ENCODE data around the gene OR2M3. TPM values are rescaled to one million over a fixed set of nuclear protein-coding genes. Genes with fewer than 3 reads are reported as not detected.

The OR2M3 gene
- not detected in 5 replicates for total RNA-seq (2022; extraction: Qiagen RNA extraction; ENCODE audit: low read depth)

GRCh38 chr1:248196965-248197364 lies at the start of gene OR2M3:
Gene OR2M3, plus strand, starts transcription at chr1:248197265. Its CDS starts 5,803 bp downstream, at chr1:248203068.

GRCh38 chr1:248174521-248174920 lies 22.5 kb upstream of the OR2M3 start, which contains the start of gene OR2M2:
Gene OR2M2, plus strand, starts transcription at chr1:248174821. Its CDS starts 5,165 bp downstream, at chr1:248179986.

GRCh38 chr1:248231117-248231516 lies 34.1 kb downstream of the OR2M3 start, which contains the start of gene OR2M4:
Gene OR2M4, plus strand, starts transcription at chr1:248231417. Its CDS starts 7,512 bp downstream, at chr1:248238929.

Other genes starting within 250 kb of the OR2M3 start
- gene OR2L8, start 248.4 kb upstream of the OR2M3 start, total RNA-seq (2022; extraction: Qiagen RNA extraction; ENCODE audit: low read depth) = not detected in 5 replicates
- not detected in 5 replicates for gene OR2AK2, start 232.0 kb upstream of the OR2M3 start, total RNA-seq (2022; extraction: Qiagen RNA extraction; ENCODE audit: low read depth)
- not detected in 5 replicates for gene OR2L5, start 183.6 kb upstream of the OR2M3 start, total RNA-seq (2022; extraction: Qiagen RNA extraction; ENCODE audit: low read depth)
- gene OR2L2, start 167.2 kb upstream of the OR2M3 start, total RNA-seq (2022; extraction: Qiagen RNA extraction; ENCODE audit: low read depth) = not detected in 5 replicates
- not detected in 5 replicates for gene OR2L3, start 150.4 kb upstream of the OR2M3 start, total RNA-seq (2022; extraction: Qiagen RNA extraction; ENCODE audit: low read depth)
- not detected in 5 replicates for gene OR2L13, start 102.1 kb upstream of the OR2M3 start, total RNA-seq (2022; extraction: Qiagen RNA extraction; ENCODE audit: low read depth)
- not detected in 5 replicates for gene OR2M5, start 52.1 kb upstream of the OR2M3 start, total RNA-seq (2022; extraction: Qiagen RNA extraction; ENCODE audit: low read depth)
- not detected in 5 replicates for gene OR2M2, start 22.4 kb upstream of the OR2M3 start, total RNA-seq (2022; extraction: Qiagen RNA extraction; ENCODE audit: low read depth)
- not detected in 5 replicates for gene OR2M4, start 34.2 kb downstream of the OR2M3 start, total RNA-seq (2022; extraction: Qiagen RNA extraction; ENCODE audit: low read depth)
- not detected in 5 replicates for gene OR2T33, start 80.7 kb downstream of the OR2M3 start, total RNA-seq (2022; extraction: Qiagen RNA extraction; ENCODE audit: low read depth)
- not detected in 5 replicates for gene OR2T12, start 106.2 kb downstream of the OR2M3 start, total RNA-seq (2022; extraction: Qiagen RNA extraction; ENCODE audit: low read depth)
- not detected in 5 replicates for gene OR2M7, start 127.3 kb downstream of the OR2M3 start, total RNA-seq (2022; extraction: Qiagen RNA extraction; ENCODE audit: low read depth)
- gene OR14C36, start 151.5 kb downstream of the OR2M3 start, total RNA-seq (2022; extraction: Qiagen RNA extraction; ENCODE audit: low read depth) = not detected in 5 replicates
- not detected in 5 replicates for gene OR2T4, start 164.4 kb downstream of the OR2M3 start, total RNA-seq (2022; extraction: Qiagen RNA extraction; ENCODE audit: low read depth)
- not detected in 5 replicates for gene OR2T6, start 178.5 kb downstream of the OR2M3 start, total RNA-seq (2022; extraction: Qiagen RNA extraction; ENCODE audit: low read depth)
- gene OR2T1, start 205.8 kb downstream of the OR2M3 start, total RNA-seq (2022; extraction: Qiagen RNA extraction; ENCODE audit: low read depth) = not detected in 5 replicates
- gene OR2T2, start 248.4 kb downstream of the OR2M3 start, total RNA-seq (2022; extraction: Qiagen RNA extraction; ENCODE audit: low read depth) = not detected in 5 replicates